ENCODE measurements around the gene TEX28.

TEX28 gene

DNA sequence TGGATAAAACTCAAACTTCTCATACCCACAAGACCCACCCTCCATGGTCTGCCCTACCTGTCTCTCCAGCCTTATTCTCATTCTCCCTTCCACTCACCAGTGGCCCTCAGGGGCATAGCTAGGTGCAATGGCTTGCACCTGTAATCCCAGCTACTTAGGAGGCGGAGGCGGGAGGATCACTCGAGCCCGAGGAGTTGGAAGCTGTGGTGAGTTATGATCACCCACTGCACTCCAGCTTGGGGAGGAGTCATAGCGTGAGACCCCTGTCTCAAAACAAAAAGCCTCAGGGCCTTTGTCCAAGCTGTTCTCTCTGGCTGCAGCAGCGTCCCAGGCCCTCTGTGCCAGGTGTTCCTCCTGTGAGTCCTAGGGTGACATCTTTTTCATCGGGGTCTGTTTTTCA lies 17.2 kb upstream of the TEX28 start:
- Histone ChIP-seq H3K27ac (no peak overlapping the region), H3K36me3 (ENCODE audit: control insufficient read depth, insufficient read depth, low read length) (no peaks in the 10 kb centered on the region), H3K27me3 (ENCODE audit: control insufficient read depth, insufficient read depth, low read length) (no peaks in the 10 kb centered on the region), H3K4me3 (ENCODE audit: low read depth, low read length) (no peak overlapping the region), H3K9me3 (ENCODE audit: control insufficient read depth, low read length) (no peaks in the 10 kb centered on the region), H2AFZ (no peak overlapping the region), H3K79me2 (no peaks in the 10 kb centered on the region), H3K4me2 (ENCODE audit: low read length) (no peak overlapping the region), H3K4me1 (no peaks in the 10 kb centered on the region), H3K9ac (no peak overlapping the region)
- TF ChIP-seq, protein P1, sequence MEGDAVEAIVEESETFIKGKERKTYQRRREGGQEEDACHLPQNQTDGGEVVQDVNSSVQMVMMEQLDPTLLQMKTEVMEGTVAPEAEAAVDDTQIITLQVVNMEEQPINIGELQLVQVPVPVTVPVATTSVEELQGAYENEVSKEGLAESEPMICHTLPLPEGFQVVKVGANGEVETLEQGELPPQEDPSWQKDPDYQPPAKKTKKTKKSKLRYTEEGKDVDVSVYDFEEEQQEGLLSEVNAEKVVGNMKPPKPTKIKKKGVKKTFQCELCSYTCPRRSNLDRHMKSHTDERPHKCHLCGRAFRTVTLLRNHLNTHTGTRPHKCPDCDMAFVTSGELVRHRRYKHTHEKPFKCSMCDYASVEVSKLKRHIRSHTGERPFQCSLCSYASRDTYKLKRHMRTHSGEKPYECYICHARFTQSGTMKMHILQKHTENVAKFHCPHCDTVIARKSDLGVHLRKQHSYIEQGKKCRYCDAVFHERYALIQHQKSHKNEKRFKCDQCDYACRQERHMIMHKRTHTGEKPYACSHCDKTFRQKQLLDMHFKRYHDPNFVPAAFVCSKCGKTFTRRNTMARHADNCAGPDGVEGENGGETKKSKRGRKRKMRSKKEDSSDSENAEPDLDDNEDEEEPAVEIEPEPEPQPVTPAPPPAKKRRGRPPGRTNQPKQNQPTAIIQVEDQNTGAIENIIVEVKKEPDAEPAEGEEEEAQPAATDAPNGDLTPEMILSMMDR (IDR thresholded peaks at IDR 0.05) = no peak

DNA sequence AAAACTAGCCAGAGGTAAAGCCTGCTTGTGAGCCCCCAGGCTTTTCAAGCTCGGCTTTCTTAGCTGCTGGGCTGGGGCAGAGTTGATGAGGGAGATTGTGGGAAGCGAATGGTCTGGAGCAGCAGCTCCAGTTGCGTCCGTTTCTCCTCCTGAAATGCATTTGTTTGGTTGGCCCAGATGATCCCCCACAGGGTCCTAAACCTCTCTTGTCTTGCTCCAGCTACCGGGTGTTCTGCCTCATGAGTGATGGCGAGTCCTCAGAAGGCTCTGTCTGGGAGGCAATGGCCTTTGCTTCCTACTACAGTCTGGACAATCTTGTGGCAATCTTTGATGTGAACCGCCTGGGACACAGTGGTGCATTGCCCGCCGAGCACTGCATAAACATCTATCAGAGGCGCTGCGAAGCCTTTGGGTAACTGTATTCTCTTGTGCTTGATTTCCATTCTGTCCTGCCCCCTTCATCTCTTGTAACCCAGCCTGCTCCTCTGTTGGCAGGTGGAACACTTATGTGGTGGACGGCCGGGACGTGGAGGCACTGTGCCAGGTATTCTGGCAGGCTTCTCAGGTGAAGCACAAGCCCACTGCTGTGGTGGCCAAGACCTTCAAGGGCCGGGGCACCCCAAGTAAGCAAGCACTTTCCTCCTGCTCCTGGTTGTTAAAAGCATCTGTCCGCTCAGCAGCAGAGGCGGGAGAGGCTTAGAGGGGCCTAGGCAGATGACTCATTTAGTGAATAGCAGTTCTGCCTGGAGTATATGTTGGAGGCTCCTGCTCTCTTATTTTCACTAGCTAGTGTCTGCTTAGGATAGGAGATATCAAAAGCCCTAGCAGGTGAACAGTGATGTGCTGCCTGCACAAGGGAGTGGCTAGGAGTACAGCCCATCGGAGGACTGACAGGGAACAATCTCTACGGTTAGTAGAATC lies 16.0 kb upstream of the TEX28 start:
- no peak overlapping the region for H3K4me2 ChIP-seq (ENCODE audit: low read length)
- no peak overlapping the region for H3K4me3 ChIP-seq (ENCODE audit: low read depth, low read length)
- no peaks in the 10 kb centered on the region for H3K9me3 ChIP-seq (ENCODE audit: control insufficient read depth, low read length)
- H3K27me3 ChIP-seq (ENCODE audit: control insufficient read depth, insufficient read depth, low read length) = no peaks in the 10 kb centered on the region
- H2AFZ ChIP-seq = no peak overlapping the region
- H3K4me1 ChIP-seq = no peaks in the 10 kb centered on the region
- TF ChIP-seq, protein P1 (IDR thresholded peaks at IDR 0.05) = no peak
- H3K36me3 ChIP-seq (ENCODE audit: control insufficient read depth, insufficient read depth, low read length) = no peaks in the 10 kb centered on the region
- no peaks in the 10 kb centered on the region for H3K79me2 ChIP-seq
- H3K27ac ChIP-seq = no peak overlapping the region
- no peak overlapping the region for H3K9ac ChIP-seq

DNA sequence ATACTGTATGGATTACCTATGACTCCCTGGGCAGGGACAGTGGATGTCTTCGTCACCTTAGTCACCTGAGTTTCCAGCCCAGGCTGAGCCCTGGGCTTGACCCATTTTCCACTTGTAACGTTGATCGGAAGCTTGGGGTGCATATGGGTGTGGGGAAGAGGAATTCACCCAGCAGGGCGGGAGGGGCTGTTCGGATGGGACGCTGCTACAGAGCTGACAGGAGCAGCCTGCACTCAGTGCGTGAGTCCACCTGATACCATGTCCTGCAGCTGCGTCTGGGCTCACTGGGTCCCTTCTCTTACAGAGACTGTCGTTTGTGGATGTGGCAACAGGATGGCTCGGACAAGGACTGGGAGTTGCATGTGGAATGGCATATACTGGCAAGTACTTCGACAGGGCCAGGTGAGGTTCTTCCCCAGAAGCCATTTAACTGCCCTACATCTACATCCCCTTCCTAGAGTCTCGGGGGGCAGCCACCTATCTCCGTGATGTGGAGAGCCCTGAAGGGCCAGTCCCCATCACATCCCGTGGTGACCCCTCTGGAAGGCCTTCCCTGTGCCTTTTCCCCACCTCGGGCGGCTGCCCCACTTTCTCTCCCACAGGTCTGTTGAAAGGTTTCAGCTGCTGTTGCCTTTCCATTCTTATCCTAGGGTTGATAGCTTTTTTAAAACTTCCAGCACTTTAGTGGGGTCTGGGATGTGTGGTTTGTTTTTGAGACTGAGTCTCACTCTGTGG lies 14.3 kb upstream of the TEX28 start:
- TF ChIP-seq, protein P1 (IDR thresholded peaks at IDR 0.05) = no peak
- Histone ChIP-seq H3K9ac (no peak overlapping the region), H3K79me2 (no peaks in the 10 kb centered on the region), H3K9me3 (ENCODE audit: control insufficient read depth, low read length) (no peaks in the 10 kb centered on the region), H3K27ac (no peak overlapping the region), H3K36me3 (ENCODE audit: control insufficient read depth, insufficient read depth, low read length) (no peaks in the 10 kb centered on the region), H3K4me3 (ENCODE audit: low read depth, low read length) (no peak overlapping the region), H3K4me1 (no peaks in the 10 kb centered on the region), H3K4me2 (ENCODE audit: low read length) (no peak overlapping the region), H3K27me3 (ENCODE audit: control insufficient read depth, insufficient read depth, low read length) (no peaks in the 10 kb centered on the region), H2AFZ (no peak overlapping the region)

DNA sequence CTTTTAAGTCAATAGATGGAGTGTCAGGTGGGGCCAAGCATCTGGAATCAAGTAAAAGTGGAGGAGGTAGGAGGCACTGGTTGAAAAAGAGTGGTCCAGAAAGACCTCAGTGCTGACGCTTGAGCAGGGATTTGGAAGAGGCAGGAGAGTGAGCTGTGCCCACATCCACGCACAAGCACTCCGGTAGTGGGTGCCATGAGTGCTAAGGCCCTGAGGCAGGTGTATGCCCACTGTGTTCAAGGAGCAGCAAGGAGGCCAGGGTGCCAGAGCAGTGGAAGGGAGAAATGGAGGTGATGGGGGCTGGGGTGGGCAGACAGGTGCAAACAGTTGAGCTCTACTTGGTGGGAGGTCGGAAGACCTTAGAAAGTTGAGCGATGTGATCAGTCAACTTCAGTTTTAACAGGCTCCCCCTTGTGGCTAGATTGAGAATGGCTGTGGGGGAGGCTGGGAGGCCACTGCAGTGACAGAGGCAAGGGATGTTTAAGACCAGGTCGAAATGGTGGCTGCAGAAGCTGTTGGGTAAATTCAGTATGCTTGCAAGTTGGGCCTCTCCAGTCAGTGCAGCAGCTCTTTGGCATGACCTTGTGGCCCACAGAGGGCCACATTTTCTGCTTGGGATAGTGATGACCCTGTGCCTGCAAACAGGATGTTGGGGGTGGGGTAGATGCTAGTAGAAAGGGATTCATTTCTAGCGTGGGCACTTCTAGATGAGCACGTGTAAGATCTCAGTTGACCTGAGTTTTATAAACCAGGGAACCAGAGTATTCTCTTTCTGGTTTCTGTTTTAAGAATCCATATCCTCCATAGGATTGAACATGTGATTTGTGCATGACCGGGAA lies 13.4 kb upstream of the TEX28 start:
- Histone ChIP-seq H3K27ac (no peak overlapping the region), H3K4me1 (no peaks in the 10 kb centered on the region), H3K4me3 (ENCODE audit: low read depth, low read length) (no peak overlapping the region), H3K9ac (no peak overlapping the region), H3K9me3 (ENCODE audit: control insufficient read depth, low read length) (no peaks in the 10 kb centered on the region), H3K36me3 (ENCODE audit: control insufficient read depth, insufficient read depth, low read length) (no peaks in the 10 kb centered on the region), H3K27me3 (ENCODE audit: control insufficient read depth, insufficient read depth, low read length) (no peaks in the 10 kb centered on the region), H2AFZ (no peak overlapping the region), H3K79me2 (no peaks in the 10 kb centered on the region), H3K4me2 (ENCODE audit: low read length) (no peak overlapping the region)
- TF ChIP-seq, protein P1 (IDR thresholded peaks at IDR 0.05) = peak; percentile 66
